HG02642 (cell line): ENCODE data around the gene NTMT1.
"Not testable (repeated sequence)": the region's sequence is repeated elsewhere in the genome, so short reads cannot be mapped to it uniquely, and the experiment has no call there.

ENCODE experiments used
- ATAC-seq: cut with Tn5 transposase; IDR thresholded peaks from one replicate; pipeline ENCODE4 v1.9.1; 2021; ENCODE audit warnings: mild to moderate bottlenecking; ENCODE audit not compliant: unreplicated experiment, poor library complexity

The NTMT1 gene, protein sequence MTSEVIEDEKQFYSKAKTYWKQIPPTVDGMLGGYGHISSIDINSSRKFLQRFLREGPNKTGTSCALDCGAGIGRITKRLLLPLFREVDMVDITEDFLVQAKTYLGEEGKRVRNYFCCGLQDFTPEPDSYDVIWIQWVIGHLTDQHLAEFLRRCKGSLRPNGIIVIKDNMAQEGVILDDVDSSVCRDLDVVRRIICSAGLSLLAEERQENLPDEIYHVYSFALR

DNA sequence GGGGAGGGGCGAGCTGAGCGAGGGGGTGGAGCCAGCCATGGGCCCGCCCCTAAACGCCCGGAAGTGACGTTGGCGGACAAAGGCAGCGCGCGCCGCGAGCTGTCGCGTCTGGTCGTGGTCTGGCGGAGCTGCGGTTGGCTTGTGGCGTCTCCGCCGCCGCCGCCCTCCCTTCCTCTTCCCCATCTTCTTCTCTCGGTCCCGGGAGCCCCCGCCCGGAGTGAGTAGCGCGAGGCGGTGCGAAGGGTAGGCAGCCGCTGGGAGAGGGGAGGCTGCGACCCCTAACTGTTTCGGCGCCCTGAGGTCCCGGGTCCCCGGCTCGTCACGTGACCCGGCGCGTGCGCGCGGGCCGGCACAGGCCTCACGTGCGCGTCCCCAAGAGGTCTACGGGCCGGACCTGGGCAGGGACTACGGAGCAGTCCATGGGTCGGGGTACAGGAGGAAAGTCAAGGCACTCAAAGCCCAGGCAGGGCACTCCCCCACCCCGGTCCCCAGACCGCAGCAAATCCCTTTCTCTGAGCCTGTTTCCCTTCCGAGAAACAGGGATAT is at the start of gene NTMT1:
Gene NTMT1, plus strand, starts transcription at position 85 of the 546 bp plus-strand sequence. CDS start 6,541 bp downstream, outside the sequence.
- peak; percentile 79 for ATAC-seq

DNA sequence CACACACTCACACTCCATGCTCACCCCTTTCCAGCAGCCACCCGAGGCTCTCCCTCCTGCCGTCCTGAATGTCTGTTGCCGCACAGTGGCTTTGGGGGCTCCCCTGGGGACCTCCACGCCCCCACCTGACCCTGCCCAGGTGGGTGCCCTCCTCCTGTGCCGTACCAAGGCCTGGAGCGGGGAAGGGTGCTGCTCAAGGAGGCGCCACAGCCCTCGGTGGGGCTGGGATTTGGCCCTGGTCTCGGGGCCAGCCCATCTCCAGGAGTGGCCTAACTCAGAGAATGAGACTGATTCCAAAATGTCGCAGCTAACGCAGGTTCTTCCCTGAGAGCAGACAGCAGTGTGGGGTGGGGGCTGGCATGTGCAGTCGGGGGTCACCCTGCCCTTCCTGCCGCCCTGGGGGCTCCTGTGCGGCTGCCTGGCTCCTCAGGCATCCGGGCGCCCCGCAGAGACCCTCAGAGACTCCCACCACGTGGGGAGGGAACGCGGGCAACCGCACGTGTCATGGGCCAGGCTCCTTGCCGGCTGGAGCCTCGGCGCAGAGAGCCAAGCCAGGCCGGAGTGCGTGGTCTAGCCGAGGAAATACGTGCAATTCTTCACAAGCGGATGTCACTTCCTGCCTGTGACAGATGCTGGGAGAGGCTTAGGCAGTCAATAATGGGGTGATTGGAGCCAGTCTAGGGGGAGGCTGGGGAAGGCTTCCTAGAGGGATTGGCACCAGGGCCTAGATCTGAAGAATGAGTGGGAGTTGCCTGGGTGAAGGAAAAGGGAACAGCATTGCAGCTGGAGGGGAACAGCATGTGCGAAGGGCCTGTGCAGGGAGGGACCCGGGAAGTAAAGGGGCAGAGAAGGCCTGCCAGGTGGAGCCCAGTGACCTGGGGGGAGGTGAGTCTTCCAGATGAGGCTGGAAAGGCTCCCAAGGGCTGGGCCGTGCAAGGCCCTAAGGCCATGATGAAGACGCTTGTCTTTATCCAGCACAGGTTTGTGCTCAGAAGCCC is 49.1 kb upstream of the NTMT1 start:
- ATAC-seq = no peak

DNA sequence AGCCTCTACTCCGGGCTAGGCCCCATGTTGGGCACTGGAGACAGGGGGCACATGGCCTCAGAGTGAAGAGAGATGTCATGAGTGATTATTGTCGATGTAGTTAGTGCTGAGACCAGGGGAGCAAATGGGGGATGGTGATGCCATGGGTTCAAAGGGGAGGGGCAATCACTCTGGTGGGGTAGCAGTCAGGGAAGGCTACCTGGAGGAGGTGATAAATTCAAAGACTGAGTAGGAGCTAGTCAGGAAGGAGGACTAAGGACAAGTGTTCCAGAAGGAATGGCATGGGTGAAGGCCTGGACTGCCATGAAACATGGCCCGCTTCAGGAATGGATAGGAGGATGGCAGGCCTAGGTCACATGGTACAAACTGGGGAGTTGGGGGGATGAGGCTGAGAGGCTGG is 46.7 kb upstream of the NTMT1 start:
- no peak for ATAC-seq

DNA sequence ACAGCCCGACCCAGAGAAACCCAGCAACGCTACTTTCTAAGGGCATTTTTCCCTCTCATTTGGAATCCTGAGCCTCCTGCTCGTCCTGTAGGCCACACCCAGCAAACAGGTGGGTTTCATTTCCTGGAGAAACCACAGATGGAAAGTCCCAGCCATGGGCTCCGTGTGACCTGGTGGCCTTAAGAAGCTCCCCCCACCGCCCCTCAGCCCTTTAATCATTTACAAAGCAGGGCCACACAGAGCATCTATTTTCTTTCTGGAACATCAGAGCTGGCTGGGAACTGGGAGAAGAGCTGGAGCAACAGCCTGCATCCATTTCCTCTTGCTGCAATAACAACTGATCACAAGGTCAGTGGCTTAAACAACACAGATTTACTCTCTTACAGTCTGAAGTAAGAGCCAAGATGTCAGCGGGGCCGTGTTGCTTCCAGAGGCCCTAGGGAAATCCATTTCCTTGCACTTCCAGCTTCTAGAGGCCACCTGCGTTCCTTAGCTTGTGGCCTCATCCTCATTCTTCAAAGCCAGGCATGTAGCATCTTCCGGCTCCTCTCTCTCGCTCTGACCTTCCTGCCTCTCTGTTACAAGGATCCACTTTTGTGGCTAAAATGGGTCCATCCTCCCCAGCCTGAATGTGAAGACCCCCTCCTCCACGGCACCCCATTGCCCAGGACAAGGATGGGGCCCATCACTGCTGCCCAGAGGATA is 45.6 kb upstream of the NTMT1 start:
- peak; percentile 49 for ATAC-seq

DNA sequence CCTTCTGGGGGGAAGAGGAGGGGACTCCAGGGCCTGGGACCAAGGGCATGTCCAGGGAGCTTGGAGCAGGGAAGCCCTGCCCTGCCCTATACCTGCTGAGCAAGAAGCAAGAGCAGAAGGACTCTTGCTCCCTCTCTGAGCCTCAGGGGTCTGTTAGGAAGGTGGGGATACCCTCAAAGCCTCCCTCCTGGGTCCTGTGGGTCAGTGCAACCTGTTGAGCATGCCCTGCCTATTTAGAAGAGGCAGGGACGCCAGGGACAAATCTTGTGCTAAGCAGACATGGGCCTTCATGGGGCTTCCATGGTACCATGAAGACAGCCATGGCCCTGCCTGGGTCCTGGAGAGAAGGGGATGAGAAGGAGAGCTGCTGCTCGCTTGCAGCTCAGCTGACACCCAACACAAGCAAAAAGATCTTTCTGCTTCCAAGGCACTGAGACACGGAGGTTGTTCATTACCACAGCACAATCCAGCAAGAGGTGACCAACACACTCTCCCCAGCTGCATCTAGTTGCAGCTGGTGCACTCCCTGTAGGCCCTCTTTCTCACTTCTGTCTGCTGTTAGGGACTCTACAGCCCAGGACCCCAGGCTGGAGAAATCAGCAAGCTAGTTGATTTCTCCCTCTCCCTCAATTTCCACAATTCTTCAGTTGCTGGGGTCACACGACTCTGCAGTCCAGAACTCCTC is 44.3 kb upstream of the NTMT1 start:
- no peak for ATAC-seq

DNA sequence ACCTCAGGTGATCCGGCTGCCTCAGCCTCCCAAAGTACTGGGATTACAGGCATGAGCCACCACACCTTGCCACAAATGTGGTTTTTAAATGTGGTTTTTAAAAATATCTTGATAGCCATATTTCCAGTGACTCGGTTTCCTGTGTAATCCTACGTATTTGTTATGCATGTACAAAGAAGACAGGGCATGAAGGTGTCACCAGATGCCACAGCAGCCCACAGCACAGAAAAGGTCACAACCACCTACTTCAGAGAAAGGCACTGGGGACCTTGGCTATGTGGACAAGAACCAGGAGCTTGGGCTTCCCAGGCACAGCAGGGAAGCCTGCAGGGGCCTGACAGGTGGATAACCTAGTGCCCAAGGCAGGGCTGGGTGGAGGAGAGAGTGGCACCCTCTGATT is 43.1 kb upstream of the NTMT1 start:
- no peak for ATAC-seq

DNA sequence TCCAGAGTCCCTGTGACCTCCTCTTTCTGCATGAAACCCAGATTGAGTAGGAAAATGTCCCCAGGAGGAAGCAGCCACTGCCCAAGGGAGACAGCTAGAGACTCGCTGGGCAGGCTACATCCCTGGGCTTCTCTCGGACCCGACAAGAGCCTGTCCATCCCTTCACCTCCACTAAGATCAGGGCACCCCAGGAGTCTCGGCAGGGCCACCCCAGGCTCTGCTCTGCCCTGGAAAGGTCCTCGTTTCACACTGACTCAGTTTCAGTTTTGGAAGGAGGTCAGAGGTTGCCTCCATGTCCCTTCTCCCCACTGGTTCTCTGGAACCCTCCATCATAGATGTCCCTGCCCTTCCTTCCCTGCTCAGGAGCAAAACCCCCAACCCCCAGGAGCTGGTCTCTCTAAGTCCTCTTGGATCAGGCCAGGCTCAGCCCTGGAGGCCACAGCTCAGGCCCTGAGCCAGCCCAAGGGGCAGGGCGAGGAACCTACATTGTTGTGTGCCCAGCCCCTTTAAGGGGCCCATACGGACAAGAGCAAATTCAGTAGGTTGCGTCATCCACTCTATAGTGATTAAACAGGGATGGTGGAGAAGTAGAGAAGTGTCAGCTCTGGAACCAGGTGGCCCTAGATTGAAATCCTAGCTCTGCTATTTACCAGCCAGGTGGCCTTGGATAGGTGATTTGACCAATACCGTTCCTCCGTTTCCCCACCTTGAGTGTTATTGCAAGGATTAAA is 42.5 kb upstream of the NTMT1 start:
- no peak for ATAC-seq

DNA sequence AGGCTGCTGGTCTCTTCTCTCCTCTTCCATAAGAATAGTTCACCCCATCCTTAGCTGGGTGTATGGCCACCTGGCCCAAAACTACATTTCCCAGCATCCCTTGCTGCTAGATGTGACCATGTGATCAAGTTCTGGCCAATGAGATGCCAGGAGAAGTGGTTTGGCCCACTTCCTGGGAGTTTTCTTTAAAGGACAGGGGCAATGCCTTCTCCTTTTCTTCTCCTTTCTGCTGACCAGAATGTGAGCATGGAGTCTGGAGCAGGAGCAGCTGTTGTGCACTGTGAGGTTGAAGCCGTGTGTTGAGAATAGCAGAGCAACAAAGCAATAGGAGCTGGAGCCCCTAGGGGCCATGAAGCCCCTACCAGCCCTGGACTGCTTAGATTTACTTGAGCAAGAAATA is 41.8 kb upstream of the NTMT1 start:
- ATAC-seq = peak; percentile 44

DNA sequence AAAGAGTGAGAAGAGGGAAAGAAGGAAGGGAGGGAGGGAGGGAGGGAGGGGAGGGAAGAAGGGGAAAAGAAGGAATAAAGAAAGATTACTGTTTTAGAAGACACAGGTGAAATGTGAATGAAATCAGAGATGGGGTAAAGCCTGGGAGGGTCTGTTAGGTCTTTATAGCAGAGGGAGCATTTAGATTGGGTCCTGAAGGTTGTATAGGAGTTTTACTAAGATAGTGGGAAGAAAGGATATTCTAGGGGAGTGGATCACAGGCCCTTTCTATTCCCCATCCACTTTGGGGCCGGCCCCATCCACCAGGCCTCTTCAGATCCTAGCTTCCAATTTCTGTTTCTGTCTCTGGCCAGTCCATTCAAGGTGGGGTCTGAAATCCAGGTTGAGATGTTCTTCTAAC is 40.6 kb upstream of the NTMT1 start:
- no peak for ATAC-seq

DNA sequence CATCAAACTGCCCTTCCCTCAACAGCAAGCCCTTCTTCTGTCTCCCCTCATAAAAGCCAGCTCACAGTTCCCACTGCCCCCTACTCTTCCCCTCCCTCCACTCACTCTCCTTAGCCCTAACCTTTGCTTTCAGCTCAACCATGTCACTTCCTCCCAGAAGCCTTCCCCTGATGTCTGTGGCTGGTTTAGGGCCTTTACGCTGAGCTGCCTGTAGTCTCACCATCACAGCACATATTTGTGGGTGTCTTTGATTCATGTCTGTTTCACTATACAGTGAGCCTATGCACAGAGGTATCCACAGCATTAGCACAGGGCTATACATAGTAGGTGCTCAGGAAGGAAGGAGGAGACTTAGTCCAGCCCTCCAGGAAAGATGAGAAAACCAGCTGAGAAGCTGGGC is 39.7 kb upstream of the NTMT1 start:
- ATAC-seq = no peak

DNA sequence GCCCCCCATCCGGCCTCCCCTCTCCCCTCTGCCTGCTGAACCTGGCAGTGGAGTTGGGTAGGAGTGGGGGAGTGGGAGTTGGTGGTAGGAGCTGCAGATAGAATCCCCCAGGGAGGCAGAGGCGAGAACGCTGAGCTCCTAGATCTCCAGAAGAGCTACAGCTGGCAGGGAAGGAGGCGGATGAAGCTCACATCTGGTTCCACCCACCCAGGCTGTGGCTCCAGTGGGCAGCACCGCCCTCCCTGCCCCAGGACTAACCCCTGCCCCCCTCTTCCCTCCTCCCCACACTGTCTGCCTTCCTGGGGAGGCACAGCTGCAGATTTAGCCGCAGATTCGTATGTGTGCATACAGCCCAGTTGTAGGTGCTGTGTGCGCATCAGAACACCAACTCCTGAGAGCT is 39.3 kb upstream of the NTMT1 start:
- no peak for ATAC-seq

DNA sequence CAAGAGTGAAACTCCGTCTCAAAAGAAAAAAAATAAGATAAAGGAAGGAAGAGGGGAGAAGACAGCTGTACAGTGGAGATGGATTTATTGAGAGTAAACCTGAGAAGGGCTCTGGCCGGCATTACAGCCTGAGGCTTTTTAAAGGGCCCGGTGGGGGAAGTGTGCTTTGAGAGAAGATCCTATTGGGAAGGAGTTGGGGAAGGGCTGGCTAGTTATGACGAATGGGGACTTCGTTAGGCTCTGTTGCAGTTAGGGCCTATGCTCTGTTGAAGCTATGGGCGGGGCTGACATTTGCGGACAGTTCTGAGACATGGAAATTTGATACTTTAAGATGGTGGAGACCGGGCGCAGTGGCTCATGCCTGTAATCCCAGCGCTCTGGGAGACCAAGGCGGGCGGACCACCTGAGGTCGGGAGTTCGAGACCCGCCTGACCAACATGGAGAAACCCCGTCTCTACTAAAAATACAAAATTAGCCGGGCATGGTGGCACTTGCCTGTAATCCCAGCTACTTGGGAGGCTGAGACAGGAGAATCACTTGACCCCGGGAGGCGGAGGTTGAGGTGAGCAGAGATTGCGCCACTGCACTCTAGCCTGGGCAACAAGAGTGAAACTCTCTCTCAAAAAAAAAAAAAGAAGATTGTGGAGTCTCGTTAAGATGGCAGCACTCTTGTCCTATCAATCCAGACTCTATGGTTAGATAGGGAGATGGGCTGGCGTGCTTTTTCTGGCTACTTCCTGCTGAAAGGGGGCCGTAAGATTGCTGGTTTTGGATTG is 38.3 kb upstream of the NTMT1 start:
- ATAC-seq = no peak

DNA sequence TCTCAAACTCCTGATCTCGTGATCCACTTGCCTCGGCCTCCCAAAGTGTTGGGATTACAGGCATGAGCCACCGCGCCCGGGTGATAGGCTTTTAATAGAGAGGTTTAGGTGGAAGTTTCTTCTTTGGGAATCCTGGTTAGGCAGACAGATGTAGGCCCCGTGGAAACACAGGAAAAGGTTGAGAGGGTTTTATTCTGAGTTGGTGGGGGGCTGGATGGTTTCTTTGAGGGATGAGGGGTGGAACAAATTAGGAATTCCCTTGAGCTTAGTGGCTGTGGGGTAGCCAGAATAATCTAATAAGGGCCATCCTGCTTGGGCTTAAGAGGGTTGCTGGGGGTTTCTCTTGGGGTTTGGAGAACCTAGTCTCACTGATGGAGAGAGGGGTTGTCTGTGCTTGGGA is 35.5 kb upstream of the NTMT1 start:
- no peak for ATAC-seq

DNA sequence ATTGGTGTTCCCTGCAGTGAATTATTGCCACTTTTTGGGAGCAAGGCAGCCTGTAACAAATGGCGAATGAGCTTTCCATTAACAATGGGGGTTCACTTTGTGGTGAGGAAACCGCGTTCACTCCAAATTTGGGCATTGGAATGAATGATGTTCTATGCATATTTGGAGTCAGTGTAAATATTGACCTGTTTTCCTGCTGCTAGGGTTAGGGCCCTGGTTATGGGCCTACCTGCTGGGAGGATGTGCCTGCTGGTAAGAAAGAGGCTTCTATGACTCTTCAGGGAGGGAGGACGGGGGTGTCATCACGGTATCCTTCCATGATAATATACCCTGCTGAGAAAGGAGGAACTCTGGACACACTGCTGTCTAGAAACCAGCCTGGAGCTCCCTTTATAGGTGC is 34.0 kb upstream of the NTMT1 start:
- no peak for ATAC-seq

DNA sequence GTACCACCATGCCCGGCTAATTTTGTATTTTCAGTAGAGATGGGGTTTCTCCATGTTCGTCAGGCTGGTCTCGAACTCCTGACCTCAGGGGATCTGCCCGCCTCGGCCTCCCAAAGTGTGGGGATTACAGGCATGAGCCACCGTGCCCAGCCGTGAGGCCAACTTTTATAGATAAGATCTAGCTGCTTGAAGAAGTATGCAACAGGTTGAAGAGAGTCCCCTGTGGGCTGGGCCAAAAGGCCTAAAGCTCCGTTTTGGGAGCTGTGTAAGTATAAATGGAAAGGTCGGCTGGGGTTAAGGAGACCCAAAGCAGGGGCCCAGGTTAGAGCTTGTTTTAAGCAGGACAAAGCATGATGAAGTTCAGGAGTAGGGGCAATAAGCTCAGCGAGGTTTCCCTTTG is 33.2 kb upstream of the NTMT1 start:
- ATAC-seq = not testable (repeated sequence)

DNA sequence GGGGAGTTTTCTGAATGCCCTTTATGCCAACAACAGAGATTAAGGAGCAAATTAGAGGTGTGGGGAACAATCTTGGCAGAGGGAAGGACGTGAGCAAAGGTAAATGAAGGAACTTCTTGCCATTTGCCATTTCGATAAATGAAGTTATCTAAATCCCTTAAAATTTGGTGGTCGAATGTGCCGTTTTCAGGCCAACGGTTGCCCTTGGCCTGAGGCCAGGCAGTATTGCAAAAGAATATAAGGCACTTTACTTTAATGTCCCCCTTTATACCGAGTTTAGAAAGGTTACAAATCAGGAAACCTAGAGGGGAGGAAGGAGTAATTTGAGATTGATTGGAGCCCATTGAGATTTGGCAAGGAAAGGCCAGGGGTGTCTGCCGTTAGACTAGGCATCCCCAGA is 31.3 kb upstream of the NTMT1 start:
- no peak for ATAC-seq

DNA sequence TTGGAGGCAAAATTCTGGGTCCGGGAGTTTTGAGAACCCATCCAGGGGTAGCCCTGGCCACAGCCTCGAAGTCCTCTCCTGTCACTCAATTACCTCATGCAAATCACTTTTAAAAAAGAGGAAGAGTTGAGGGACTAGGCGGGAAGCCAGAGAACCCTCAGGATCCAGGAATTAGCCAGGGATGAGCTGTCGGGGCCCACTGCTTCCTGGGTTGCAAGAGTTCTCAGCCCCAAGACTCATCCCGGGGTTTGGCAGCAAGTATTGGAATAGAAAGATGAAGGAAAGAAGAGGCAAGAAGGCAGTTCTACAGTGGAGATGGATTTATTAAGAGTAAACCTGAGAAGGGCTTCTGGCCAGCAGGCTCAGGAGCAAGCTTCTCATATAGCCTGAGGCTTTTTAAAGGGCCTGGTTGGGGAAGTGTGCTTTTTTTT is 30.6 kb upstream of the NTMT1 start:
- no peak for ATAC-seq

DNA sequence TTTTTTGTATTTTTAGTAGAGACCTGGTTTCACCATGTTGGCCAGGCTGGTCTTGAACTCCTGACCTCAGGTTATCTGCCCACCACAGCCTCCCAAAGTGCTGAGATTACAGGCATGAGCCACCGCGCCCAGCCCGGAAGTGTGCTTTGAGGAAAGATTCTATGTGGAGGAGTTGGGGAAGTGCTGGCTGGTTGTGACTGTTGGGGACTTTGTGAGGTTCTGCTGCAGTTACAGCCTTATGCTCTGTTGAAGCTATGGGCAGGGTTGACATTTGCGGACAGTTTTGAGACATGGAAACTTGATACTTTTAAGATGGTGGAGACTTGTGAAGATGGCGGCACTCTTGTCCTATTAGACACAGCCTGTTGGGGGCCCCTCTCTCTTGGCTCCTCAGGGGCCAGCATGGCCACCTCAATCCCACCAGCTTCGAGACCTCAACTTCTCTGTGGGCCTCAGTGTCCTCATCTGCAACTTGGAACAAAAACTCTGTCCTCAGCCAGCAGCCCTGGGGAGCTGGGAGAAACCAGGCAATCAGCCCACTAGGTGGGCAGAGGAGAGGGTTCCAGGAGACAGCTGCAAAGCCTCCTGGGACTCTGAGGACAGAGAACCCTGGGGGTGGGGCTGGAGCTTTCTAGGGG is 29.9 kb upstream of the NTMT1 start:
- no peak for ATAC-seq
